RWPE2 (cell line): ENCODE data around the gene PEX12.
A peak's percentile ranks its signal among the peaks of the same experiment; 100 is the strongest.

Experiments
- ATAC-seq: fragments of 200-7000 bp; cut with Tn5 transposase; 3 replicates; pipeline ENCODE4 v1.9.1; 2021; ENCODE audit warnings: low read depth
- DNase-seq: peaks from one replicate; pipeline ENCODE4 v3.0.0-alpha.2; 2020; ENCODE audit warnings: low spot score
- H3K27ac ChIP-seq: fragments of 450-650 bp; 2 replicates; pipeline ENCODE4 v1.5.1; 2017; ENCODE audit warnings: mild to moderate bottlenecking; ENCODE audit not compliant: poor library complexity, severe bottlenecking
- H3K27me3 ChIP-seq: fragments of 250-450 bp; sonication (Bioruptor Pico); 2 replicates; pipeline ENCODE4 v1.5.1; 2021; ENCODE audit warnings: mild to moderate bottlenecking, moderate library complexity; ENCODE audit not compliant: insufficient read depth, poor library complexity, severe bottlenecking
- H3K36me3 ChIP-seq: fragments of 250-450 bp; sonication (Bioruptor Pico); 2 replicates; pipeline ENCODE4 v1.5.1; 2020; ENCODE audit warnings: low read depth, mild to moderate bottlenecking, moderate library complexity
- H3K4me1 ChIP-seq: fragments of 250-450 bp; sonication (Bioruptor Pico); 2 replicates; pipeline ENCODE4 v1.5.1; 2021; ENCODE audit warnings: mild to moderate bottlenecking, moderate library complexity; ENCODE audit not compliant: insufficient read depth, poor library complexity, severe bottlenecking
- H3K4me3 ChIP-seq: fragments of 250-450 bp; sonication (Bioruptor Pico); 2 replicates; pipeline ENCODE4 v1.5.1; 2021; ENCODE audit warnings: mild to moderate bottlenecking, moderate library complexity; ENCODE audit not compliant: severe bottlenecking
- H3K9me3 ChIP-seq: fragments of 250-450 bp; sonication (Bioruptor Pico); 2 replicates; pipeline ENCODE4 v1.5.1; 2021; ENCODE audit warnings: mild to moderate bottlenecking, moderate library complexity; ENCODE audit not compliant: severe bottlenecking
- CTCF ChIP-seq: fragments of 450-650 bp; IDR thresholded peaks from one replicate; pipeline ENCODE4 v1.5.1; 2017; ENCODE audit warnings: mild to moderate bottlenecking, moderate library complexity; ENCODE audit not compliant: poor library complexity, severe bottlenecking

PEX12 gene

GRCh38 chr17:35607239-35607847 is 29.0 kb upstream of the PEX12 start:
- Histone ChIP-seq H3K4me1 (no peaks in the 10 kb centered on the region), H3K27ac (no peak overlapping the region), H3K9me3 (no peaks in the 10 kb centered on the region), H3K4me3 (no peak overlapping the region), H3K36me3 (peaks cover 89% of the 10 kb centered on the region), H3K27me3 (no peaks in the 10 kb centered on the region)
- DNase-seq (no peak), ATAC-seq (no peak)
- no peak for TF ChIP-seq CTCF

DNA sequence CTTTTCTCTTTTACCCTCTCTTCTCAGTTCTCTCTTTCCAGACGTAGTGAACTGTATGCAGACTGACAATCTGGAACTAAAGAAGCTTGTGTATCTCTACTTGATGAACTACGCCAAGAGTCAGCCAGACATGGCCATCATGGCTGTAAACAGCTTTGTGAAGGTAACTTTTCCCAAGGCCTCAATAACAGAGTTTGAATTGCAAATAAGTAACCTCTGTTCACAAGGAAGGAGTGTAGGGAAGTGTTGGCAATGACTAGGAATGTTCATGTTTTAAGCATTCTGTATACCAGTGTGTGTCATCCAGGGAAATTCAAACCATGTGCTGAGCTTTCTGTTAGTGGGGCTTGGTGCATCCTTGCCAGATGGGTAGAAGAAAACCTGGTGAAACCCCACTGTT is 27.3 kb upstream of the PEX12 start:
- Histone ChIP-seq H3K4me3 (no peak overlapping the region), H3K36me3 (peaks cover 89% of the 10 kb centered on the region), H3K27me3 (no peaks in the 10 kb centered on the region), H3K27ac (no peak overlapping the region), H3K9me3 (no peaks in the 10 kb centered on the region), H3K4me1 (no peaks in the 10 kb centered on the region)
- no peak for TF ChIP-seq CTCF
- DNase-seq (no peak), ATAC-seq (no peak)

DNA sequence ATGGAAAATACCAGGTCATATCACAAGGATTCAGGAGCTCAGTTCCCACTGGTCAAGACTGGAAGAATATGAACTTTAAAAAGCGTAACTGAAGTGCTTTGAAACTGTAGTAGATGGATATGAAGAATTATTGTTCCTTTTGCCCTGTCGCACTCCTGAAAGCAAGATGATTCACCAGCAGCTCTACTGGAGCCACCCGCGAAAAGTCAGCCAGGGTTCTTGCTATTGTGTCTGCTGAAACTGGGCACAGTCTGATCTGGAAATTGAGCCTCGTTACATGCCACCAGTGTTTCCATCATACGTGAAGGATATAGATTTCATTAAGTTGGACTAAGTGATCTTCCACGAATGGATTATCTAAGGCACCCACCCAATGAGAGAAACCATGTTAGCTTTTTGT is 25.3 kb upstream of the PEX12 start:
- Histone ChIP-seq H3K36me3 (peaks cover 89% of the 10 kb centered on the region), H3K27me3 (no peaks in the 10 kb centered on the region), H3K4me3 (no peak overlapping the region), H3K27ac (no peak overlapping the region), H3K4me1 (no peaks in the 10 kb centered on the region), H3K9me3 (no peaks in the 10 kb centered on the region)
- no peak for ATAC-seq
- TF ChIP-seq CTCF: no peak
- DNase-seq: no peak

- Histone ChIP-seq H3K27me3 (no peaks in the 10 kb centered on the region), H3K36me3 (peaks cover 97% of the 10 kb centered on the region), H3K4me1 (no peaks in the 10 kb centered on the region), H3K4me3 (no peak overlapping the region), H3K9me3 (no peaks in the 10 kb centered on the region), H3K27ac (no peak overlapping the region)
- no peak for DNase-seq
- no peak for TF ChIP-seq CTCF
- ATAC-seq: no peak
Measured at GRCh38 chr17:35597604-35598003, 19.2 kb upstream of the PEX12 start.

DNA sequence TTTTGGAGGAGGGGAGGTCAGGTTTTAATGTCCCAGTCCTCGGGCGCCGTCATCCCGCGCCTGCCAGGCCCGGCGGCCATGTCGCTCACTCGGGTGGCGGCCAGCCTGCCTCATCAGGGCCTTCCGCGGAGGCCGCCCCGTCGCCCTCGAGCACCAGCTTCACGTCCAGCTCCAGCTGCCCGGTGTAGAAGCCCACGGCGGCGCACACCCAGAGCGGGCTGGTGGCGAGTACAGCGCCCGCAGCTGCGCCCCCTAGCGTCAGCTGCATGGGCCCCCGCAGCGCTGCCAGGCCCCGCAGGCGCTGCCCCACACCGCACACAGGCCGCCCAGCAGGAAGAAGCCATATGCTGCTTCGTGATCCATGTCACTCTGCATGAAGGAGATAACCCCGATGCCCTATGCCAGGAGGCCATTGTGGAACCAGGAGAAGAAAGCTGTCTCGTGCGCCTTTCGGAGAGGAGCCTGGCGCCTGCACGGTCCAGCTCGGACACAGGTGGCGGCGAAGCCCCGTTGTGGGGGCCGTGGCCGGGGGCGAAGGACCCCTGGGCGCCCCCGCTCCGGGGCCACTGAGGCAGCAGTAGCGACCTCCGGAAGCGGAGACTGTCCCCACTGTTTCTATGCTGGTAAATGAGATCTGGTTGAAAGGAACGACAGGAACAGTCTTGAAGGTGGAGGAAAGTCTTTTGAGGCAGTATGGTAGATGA is 18.3 kb upstream of the PEX12 start:
- Histone ChIP-seq H3K27ac (no peak overlapping the region), H3K9me3 (no peaks in the 10 kb centered on the region), H3K4me1 (peaks cover 4% of the 10 kb centered on the region), H3K36me3 (peaks cover 97% of the 10 kb centered on the region), H3K4me3 (no peak overlapping the region), H3K27me3 (no peaks in the 10 kb centered on the region)
- peak; percentile 40 for TF ChIP-seq CTCF
- no peak for DNase-seq
- ATAC-seq: no peak
